ENCODE results near the gene RHOJ.

DNA sequence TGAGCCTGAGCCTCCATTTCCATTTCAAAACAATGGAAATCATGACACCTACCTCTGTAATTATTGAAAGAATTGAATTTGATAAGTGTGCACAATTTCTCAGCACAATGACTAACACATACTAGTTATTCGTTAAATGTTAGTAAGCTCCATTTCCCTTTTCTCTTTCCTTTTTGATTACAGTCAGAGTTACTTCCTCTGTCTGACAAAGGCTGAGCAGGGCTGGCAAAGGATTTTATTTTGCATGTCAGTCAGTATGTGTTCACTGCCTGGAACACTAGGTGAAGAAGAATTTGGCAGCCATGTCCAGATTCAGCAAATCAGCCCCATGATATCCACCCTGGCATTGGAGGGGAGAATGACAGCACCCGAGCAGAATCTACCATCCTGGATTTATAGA lies 12.2 kb upstream of the RHOJ start:
- TF ChIP-seq ZNF24 (IDR thresholded peaks at IDR 0.05): no peak
- TF ChIP-seq, protein P1, sequence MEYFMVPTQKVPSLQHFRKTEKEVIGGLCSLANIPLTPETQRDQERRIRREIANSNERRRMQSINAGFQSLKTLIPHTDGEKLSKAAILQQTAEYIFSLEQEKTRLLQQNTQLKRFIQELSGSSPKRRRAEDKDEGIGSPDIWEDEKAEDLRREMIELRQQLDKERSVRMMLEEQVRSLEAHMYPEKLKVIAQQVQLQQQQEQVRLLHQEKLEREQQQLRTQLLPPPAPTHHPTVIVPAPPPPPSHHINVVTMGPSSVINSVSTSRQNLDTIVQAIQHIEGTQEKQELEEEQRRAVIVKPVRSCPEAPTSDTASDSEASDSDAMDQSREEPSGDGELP (CRISPR knock-in tag; IDR thresholded peaks at IDR 0.05; ENCODE audit: borderline replicate concordance): no peak
- no peak for TF ChIP-seq POLR2A (conservative IDR thresholded peaks at IDR 0.05)
- TF ChIP-seq ZFP36 (IDR thresholded peaks at IDR 0.05; ENCODE audit: low read depth, low read length, partially characterized antibody): no peak
- TF ChIP-seq, protein P2, sequence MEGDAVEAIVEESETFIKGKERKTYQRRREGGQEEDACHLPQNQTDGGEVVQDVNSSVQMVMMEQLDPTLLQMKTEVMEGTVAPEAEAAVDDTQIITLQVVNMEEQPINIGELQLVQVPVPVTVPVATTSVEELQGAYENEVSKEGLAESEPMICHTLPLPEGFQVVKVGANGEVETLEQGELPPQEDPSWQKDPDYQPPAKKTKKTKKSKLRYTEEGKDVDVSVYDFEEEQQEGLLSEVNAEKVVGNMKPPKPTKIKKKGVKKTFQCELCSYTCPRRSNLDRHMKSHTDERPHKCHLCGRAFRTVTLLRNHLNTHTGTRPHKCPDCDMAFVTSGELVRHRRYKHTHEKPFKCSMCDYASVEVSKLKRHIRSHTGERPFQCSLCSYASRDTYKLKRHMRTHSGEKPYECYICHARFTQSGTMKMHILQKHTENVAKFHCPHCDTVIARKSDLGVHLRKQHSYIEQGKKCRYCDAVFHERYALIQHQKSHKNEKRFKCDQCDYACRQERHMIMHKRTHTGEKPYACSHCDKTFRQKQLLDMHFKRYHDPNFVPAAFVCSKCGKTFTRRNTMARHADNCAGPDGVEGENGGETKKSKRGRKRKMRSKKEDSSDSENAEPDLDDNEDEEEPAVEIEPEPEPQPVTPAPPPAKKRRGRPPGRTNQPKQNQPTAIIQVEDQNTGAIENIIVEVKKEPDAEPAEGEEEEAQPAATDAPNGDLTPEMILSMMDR (IDR thresholded peaks at IDR 0.05 in 2 of 3, conservative IDR thresholded peaks at IDR 0.05 in 1 of 3; ENCODE audit: insufficient read depth in 2 of 3, low read depth in 1 of 3, low read length in 3 of 3): no peak
- no peak for TF ChIP-seq ZNF668 (CRISPR knock-in tag; IDR thresholded peaks at IDR 0.05)
- TF ChIP-seq SP2 (IDR thresholded peaks at IDR 0.05; ENCODE audit: extremely low read depth, low read depth, low read length, poor library complexity, severe bottlenecking): no peak
- TF ChIP-seq IFI16 (CRISPR knock-in tag; IDR thresholded peaks at IDR 0.05): no peak
- no peak for TF ChIP-seq EZH2 (IDR thresholded peaks at IDR 0.05; ENCODE audit: borderline replicate concordance, low read depth, low read length)
